K562 (cell line): ENCODE data around the gene TUT1. TPM values are rescaled to one million over a fixed set of nuclear protein-coding genes. Genes with fewer than 3 reads are reported as not detected.

Source experiments
- ADNP ChIP-seq: fragments of 200-800 bp; sonication (Bioruptor generic); IDR thresholded peaks from 2 replicates; pipeline ENCODE4 v1.6.1; 2016; ENCODE audit warnings: missing genetic modification characterization, missing compliant biosample characterization
- ATF1 ChIP-seq, 2 experiments: fragments of 450-650 bp in 1 of 2; IDR thresholded peaks; 2 replicates each; pipeline ENCODE4 v1.6.1; 2016; ENCODE audit warnings: missing compliant biosample characterization in 1 of 2, missing genetic modification characterization in 1 of 2
- ELF4 ChIP-seq: fragments of 450-650 bp; formaldehyde crosslinking; IDR thresholded peaks from 2 replicates; pipeline ENCODE4 v1.4.0; 2022; ENCODE audit warnings: missing genetic modification characterization
- ERF ChIP-seq: fragments of 450-650 bp; formaldehyde crosslinking; IDR thresholded peaks from 2 replicates; pipeline ENCODE4 v1.4.0; 2020; ENCODE audit warnings: mild to moderate bottlenecking, mixed read lengths
- FIP1L1 ChIP-seq: fragments of 200-400 bp; formaldehyde crosslinking; IDR thresholded peaks from 2 replicates; pipeline ENCODE4 v1.6.1; 2018; ENCODE audit warnings: mild to moderate bottlenecking, low read depth, low read length; ENCODE audit not compliant: poor library complexity, severe bottlenecking
- FOS ChIP-seq: IDR thresholded peaks from 3 replicates; pipeline ENCODE4 v1.6.1; 2011; ENCODE audit not compliant: insufficient read length; ENCODE audit errors: extremely low read depth
- GABPB2 ChIP-seq: fragments of 250-450 bp; sonication (Bioruptor Pico); conservative IDR thresholded peaks from 2 replicates; pipeline ENCODE4 v1.5.1; 2021; ENCODE audit warnings: mild to moderate bottlenecking
- HDAC2 ChIP-seq: fragments of 450-650 bp; IDR thresholded peaks from 2 replicates; pipeline ENCODE4 v1.6.1; 2016; ENCODE audit warnings: mild to moderate bottlenecking
- LEF1 ChIP-seq: fragments of 450-650 bp; IDR thresholded peaks from 2 replicates; pipeline ENCODE4 v1.6.1; 2016; ENCODE audit warnings: mild to moderate bottlenecking
- MAZ ChIP-seq, 2 experiments: fragments of 450-650 bp in 1 of 2; sonication (generic) in 1 of 2; formaldehyde crosslinking; IDR thresholded peaks in 1 of 2; conservative IDR thresholded peaks in 1 of 2; 2 replicates each; pipeline versions ENCODE4 v1.4.0 to v1.5.0; 2020; ENCODE audit warnings: mild to moderate bottlenecking in 1 of 2, missing genetic modification reagents in 1 of 2
- SIRT6 ChIP-seq: IDR thresholded peaks from one replicate; pipeline ENCODE4 v1.6.1; 2012; ENCODE audit warnings: low read depth, mild to moderate bottlenecking, control low read depth, inconsistent platforms, low read length, moderate library complexity
- polyA plus RNA-seq, 8 experiments: library from polyadenylated mRNA; depleted of rRNA in 4 of 8; stranded (reverse) in 5 of 8; unstranded in 3 of 8; fragments of >200 nt; fragmentation: Nextera tagmentation in 2 of 8; fragmentation: Illumina TruSeq in 1 of 8; extraction: Ambion mirVana in 2 of 8; extraction: Trizol in 1 of 8; gene quantifications; 2 replicates each; pipeline versions ENCODE4 v1.2.1 to v1.2.3, GENCODE V29; 2011 to 2014; ENCODE audit warnings: inconsistent platforms in 1 of 8, missing spikeins in 1 of 8
- total RNA-seq, 7 experiments: library from RNA; depleted of rRNA in 6 of 7; stranded (reverse); fragments of >200 nt in 6 of 7; fragmentation: Illumina TruSeq in 2 of 7; extraction: Trizol in 2 of 7; gene quantifications; 2 replicates each; pipeline versions ENCODE4 v1.2.1 to v1.2.3, GENCODE V29; 2011 to 2021; ENCODE audit warnings: low replicate concordance in 1 of 7
- TF ChIP-seq, protein P1 (sequence below): fragments of 450-650 bp; formaldehyde crosslinking; conservative IDR thresholded peaks from 2 replicates; pipeline ENCODE4 v1.4.0; 2022; ENCODE audit warnings: mild to moderate bottlenecking, missing genetic modification characterization
- TF ChIP-seq, protein P2 (sequence below): fragments of 450-650 bp; formaldehyde crosslinking; IDR thresholded peaks from 2 replicates; pipeline ENCODE4 v1.4.0; 2022; ENCODE audit warnings: mild to moderate bottlenecking, moderate library complexity
- TF ChIP-seq, protein P3 (sequence below), 2 experiments: fragments of 450-650 bp; conservative IDR thresholded peaks; 2 replicates each; pipeline ENCODE4 v1.6.1; 2017; ENCODE audit warnings: mild to moderate bottlenecking in 2 of 2, moderate library complexity in 2 of 2
- TF ChIP-seq, protein P4 (sequence below), 2 experiments: fragments of 200-800 bp in 1 of 2; sonication (Bioruptor generic) in 1 of 2; sonication (generic) in 1 of 2; formaldehyde crosslinking in 1 of 2; IDR thresholded peaks in 1 of 2; conservative IDR thresholded peaks in 1 of 2; 2 replicates each; pipeline versions ENCODE4 v1.5.0 to v1.6.1; 2016 to 2020; ENCODE audit warnings: missing compliant biosample characterization in 1 of 2, missing genetic modification characterization in 1 of 2, missing genetic modification reagents in 1 of 2
- TF ChIP-seq, protein P5 (sequence below): fragments of 250-450 bp; sonication (Bioruptor Pico); IDR thresholded peaks from 2 replicates; pipeline ENCODE4 v1.9.0; 2021; ENCODE audit warnings: mild to moderate bottlenecking
- TF ChIP-seq, protein P6 (sequence below): fragments of 450-650 bp; formaldehyde crosslinking; IDR thresholded peaks from 2 replicates; pipeline ENCODE4 v1.4.0; 2022; ENCODE audit warnings: missing genetic modification characterization

The TUT1 gene
- total and polyA plus RNA-seq, 9 of the 15 experiments (the other 6 are each of a cell fraction or from before 2014, with no cell fraction given): 0.66 to 44.3 (median 15.7) TPM

DNA sequence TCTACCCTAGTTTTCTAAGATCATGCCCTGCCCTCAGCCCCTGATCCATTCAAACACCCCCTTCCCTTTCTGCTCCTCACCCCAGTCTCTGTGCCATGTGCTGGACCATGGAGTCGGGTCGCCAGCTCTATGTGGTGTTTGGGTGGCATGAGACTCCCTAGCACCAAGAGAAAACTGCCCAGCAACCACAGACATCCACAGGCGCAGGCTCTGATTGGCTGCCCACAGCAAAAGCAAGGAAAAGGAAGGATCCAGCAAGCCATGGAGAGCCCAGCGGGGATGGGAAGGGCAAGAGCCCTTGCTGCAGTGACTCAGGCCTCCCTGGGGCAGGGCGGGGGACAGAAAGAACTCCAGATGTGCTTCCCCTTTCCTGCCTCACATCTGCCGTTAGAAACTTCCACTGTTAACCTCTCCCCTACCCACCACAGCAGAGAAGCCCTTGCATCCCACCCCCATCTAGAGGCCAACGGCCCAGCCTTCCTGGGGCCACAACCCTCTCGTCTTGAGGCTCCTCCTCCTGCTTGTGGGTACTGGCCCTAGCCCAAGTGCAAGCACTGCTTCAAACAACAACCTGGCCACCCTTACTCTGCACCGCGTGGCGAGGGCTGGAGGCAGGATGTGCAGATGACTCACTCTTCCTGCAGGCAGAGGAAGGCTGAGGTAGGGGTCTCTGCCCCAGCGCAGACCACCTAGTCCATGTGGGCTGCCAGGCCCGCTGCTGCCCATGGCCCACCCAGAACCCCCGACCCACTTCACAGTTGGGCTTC is 35.0 kb downstream of the TUT1 start (continued):
- TF ChIP-seq, protein P1, sequence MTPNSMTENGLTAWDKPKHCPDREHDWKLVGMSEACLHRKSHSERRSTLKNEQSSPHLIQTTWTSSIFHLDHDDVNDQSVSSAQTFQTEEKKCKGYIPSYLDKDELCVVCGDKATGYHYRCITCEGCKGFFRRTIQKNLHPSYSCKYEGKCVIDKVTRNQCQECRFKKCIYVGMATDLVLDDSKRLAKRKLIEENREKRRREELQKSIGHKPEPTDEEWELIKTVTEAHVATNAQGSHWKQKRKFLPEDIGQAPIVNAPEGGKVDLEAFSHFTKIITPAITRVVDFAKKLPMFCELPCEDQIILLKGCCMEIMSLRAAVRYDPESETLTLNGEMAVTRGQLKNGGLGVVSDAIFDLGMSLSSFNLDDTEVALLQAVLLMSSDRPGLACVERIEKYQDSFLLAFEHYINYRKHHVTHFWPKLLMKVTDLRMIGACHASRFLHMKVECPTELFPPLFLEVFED (CRISPR knock-in tag): 0 out of 2 replicates have a peak, but pooled peaks have one; percentile 41
- TF ChIP-seq, protein P2, sequence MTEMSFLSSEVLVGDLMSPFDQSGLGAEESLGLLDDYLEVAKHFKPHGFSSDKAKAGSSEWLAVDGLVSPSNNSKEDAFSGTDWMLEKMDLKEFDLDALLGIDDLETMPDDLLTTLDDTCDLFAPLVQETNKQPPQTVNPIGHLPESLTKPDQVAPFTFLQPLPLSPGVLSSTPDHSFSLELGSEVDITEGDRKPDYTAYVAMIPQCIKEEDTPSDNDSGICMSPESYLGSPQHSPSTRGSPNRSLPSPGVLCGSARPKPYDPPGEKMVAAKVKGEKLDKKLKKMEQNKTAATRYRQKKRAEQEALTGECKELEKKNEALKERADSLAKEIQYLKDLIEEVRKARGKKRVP: 0 out of 2 replicates have a peak, but pooled peaks have one; percentile 30
- TF ChIP-seq ERF (CRISPR knock-in tag): peak; percentile 80; the same call in 1 of the 2 replicates
- peak; percentile 40 for TF ChIP-seq FOS
- no peak for TF ChIP-seq SIRT6
- TF ChIP-seq, protein P3, sequence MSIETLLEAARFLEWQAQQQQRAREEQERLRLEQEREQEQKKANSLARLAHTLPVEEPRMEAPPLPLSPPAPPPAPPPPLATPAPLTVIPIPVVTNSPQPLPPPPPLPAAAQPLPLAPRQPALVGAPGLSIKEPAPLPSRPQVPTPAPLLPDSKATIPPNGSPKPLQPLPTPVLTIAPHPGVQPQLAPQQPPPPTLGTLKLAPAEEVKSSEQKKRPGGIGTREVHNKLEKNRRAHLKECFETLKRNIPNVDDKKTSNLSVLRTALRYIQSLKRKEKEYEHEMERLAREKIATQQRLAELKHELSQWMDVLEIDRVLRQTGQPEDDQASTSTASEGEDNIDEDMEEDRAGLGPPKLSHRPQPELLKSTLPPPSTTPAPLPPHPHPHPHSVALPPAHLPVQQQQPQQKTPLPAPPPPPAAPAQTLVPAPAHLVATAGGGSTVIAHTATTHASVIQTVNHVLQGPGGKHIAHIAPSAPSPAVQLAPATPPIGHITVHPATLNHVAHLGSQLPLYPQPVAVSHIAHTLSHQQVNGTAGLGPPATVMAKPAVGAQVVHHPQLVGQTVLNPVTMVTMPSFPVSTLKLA (conservative IDR thresholded peaks at IDR 0.05): peak; percentile 42 to 69; a peak in 3 of 4 replicates
- TF ChIP-seq, protein P4, sequence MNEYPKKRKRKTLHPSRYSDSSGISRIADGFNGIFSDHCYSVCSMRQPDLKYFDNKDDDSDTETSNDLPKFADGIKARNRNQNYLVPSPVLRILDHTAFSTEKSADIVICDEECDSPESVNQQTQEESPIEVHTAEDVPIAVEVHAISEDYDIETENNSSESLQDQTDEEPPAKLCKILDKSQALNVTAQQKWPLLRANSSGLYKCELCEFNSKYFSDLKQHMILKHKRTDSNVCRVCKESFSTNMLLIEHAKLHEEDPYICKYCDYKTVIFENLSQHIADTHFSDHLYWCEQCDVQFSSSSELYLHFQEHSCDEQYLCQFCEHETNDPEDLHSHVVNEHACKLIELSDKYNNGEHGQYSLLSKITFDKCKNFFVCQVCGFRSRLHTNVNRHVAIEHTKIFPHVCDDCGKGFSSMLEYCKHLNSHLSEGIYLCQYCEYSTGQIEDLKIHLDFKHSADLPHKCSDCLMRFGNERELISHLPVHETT (CRISPR knock-in tag; conservative IDR thresholded peaks at IDR 0.05 in 1 of 2, IDR thresholded peaks at IDR 0.05 in 1 of 2): peak in 1 of 2 experiments; percentile 20; a peak in 1 of 4 replicates
- TF ChIP-seq FIP1L1: no peak
- TF ChIP-seq, protein P5, sequence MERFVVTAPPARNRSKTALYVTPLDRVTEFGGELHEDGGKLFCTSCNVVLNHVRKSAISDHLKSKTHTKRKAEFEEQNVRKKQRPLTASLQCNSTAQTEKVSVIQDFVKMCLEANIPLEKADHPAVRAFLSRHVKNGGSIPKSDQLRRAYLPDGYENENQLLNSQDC: no peak
- TF ChIP-seq GABPB2 (CRISPR knock-in tag): no peak
- peak; percentile 58; the same call in 1 of the 2 replicates for TF ChIP-seq LEF1
- TF ChIP-seq ATF1 (CRISPR knock-in tag; IDR thresholded peaks at IDR 0.05): no peak
- TF ChIP-seq ATF1 (tag; IDR thresholded peaks at IDR 0.05): peak; percentile 78
- TF ChIP-seq ADNP (tag): no peak
- TF ChIP-seq MAZ (CRISPR knock-in tag; conservative IDR thresholded peaks at IDR 0.05 in 1 of 2, IDR thresholded peaks at IDR 0.05 in 1 of 2): peak; percentile 47 to 50; a peak in 1 of 4 replicates
- peak; percentile 63; the same call in 1 of the 2 replicates for TF ChIP-seq HDAC2
- TF ChIP-seq, protein P6, sequence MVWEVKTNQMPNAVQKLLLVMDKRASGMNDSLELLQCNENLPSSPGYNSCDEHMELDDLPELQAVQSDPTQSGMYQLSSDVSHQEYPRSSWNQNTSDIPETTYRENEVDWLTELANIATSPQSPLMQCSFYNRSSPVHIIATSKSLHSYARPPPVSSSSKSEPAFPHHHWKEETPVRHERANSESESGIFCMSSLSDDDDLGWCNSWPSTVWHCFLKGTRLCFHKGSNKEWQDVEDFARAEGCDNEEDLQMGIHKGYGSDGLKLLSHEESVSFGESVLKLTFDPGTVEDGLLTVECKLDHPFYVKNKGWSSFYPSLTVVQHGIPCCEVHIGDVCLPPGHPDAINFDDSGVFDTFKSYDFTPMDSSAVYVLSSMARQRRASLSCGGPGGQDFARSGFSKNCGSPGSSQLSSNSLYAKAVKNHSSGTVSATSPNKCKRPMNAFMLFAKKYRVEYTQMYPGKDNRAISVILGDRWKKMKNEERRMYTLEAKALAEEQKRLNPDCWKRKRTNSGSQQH: 0 out of 2 replicates have a peak, but pooled peaks have one; percentile 46
- TF ChIP-seq ELF4 (CRISPR knock-in tag): peak; percentile 71
